ENCODE results near the gene SSC5D.
"Not testable (repeated sequence)": the region's sequence is repeated elsewhere in the genome, so short reads cannot be mapped to it uniquely, and the experiment has no call there.

Gene SSC5D

DNA sequence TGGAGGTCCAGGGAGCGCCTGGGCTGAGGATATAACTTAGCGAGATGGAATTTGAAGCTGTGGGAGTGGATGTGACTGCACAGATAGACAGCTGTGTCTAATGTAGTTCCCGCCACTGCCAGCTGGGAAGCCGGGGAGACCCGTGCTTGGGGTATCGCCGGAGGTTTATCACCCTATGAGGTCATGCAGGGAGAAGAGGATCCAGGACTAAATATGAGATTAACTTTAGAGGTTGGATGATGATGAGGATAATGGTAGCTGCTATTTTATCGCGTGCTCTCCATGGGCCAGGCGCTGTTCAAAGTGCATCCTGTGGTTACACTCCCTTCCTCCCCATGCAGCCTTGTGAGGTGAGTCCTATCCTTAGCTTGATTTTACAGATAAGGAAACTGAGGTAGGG is 19.9 kb downstream of the SSC5D start:
- DNase-seq: no peak

DNA sequence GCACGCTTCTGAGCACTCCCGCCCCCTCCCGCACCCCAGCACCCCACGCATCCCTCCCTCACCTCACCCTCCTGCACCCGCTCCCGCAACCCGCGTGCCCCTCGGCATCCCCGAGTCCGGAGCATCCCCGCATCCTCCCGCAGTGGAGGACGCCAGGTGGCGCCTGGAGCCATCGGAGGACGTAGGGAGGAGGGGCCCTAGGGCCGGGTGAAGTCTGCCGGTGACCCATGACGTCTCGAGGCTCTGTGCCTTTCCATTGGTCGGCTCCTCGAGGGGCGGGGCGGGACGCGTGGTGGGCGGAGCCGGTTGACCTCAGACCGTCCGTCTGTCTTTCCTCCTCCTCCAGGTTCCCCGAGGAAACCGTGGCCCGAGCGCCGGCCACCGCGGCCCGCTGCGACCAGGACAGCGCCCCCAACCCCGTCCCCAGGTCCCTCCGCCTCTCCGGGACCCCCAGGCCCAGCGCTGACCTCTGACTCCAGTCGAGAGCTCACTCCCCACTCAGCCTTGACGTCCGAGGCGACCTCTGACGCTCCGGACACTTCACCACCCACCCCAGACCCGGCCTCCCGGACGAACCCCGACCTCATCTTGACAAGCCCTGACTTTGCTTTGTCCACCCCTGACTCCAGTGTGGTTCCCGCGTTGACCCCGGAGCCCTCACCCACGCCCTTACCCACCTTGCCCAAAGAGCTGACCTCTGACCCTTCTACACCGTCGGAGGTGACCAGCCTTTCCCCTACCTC is 28.8 kb downstream of the SSC5D start:
- peak; percentile 83 for DNase-seq

DNA sequence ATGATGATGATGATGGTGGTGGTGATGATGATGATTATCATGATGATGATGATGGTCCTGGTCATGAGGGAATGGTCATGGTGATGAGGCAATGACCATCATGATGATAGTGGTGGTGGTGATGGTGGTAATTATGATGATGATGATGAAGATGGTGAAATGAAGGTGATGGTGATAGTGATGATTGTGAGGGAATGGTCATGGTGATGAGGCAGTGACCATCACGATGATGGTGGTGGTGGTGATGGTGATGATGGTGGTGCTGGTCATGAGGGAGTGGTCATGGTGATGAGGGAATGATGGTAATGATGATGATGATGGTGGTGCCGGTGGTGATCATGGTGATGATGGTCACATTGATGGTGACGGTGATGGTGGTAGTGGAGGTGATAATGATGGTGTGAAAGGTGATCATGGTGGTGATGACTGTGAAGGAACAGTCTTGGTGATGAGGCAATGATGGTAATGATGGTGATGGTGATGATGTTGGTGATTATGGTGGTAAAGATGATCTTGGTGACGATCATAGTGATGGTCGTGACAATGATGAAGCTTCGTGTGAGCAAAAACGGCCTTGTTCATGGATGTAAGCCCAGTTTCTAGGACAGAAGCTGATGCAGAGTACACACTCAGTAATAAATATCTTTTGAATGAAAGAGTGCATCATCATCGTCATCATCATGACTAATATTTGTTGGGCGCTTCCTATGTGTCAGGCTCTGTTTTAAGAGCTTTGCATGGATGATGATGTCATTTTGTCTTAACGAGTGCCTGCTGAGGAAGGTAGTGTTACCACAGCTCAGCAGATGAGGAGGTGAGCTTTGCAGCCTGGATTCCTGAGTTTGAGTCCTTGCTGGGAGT is 31.4 kb downstream of the SSC5D start:
- DNase-seq: no peak

DNA sequence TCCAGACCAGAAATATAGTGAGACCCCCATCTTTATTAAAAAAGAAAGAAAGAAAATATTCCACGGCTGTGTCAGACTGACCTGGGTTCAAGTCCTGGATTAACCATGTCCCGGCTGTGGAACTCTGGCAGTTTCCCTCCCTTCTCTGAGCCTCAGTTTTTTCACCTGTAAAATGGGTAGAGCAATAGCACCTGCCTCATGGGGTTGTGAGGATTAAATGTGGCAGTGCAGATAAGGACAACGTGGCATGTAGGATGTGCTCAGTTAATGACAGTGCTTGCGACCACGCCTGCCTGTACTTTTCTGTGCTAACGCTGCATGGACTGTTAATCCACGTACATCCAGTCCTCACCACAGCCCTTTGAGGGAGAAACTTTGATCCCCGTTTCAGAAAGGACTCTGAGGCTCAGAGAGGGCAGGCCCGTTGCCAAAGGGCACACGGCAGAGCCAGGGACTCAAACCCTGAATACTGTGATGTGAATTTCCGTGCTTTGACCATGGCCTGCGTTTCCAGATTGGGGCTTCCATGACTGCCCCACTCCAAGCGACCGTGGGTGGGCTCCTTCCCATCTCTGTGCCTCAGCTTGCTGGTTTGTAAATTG is 32.6 kb downstream of the SSC5D start:
- no peak for DNase-seq

DNA sequence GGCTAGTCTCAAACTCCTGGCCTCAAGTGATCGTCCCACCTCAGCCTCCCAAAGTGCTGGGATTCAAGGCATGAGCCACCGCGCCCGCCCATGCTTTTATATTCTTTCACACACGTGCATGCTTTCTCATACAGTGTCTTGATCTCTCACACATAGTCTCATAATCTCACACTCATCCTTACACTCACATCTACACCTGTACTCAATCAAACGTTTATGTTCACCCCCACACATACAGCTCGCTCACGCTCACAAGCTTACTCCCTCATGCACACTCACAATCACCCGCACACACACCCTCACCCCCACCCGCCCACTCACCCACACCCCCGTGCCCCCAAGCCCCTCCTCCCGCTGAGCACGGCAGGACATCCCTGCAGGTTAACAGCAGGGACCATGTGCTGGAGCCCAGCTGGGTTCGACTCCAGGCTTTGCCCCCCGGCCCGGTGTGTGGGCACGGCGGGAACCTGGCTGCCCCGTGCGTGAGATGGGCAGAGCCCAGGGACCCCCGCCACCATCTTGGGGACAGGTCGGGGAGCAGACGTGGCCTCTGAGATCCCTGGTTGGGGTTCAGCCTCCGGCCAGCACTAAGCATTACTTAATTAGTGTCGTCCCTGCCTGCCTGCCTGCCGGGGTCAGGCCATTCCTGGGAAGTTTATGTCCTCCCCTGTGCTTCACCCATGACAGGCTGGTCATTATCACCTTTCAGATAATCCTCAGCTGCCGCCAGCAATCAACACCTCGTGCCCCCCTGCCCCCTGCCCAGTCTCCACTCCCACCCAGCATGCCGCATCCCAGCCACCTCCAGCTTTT is 37.3 kb downstream of the SSC5D start:
- DNase-seq: no peak

DNA sequence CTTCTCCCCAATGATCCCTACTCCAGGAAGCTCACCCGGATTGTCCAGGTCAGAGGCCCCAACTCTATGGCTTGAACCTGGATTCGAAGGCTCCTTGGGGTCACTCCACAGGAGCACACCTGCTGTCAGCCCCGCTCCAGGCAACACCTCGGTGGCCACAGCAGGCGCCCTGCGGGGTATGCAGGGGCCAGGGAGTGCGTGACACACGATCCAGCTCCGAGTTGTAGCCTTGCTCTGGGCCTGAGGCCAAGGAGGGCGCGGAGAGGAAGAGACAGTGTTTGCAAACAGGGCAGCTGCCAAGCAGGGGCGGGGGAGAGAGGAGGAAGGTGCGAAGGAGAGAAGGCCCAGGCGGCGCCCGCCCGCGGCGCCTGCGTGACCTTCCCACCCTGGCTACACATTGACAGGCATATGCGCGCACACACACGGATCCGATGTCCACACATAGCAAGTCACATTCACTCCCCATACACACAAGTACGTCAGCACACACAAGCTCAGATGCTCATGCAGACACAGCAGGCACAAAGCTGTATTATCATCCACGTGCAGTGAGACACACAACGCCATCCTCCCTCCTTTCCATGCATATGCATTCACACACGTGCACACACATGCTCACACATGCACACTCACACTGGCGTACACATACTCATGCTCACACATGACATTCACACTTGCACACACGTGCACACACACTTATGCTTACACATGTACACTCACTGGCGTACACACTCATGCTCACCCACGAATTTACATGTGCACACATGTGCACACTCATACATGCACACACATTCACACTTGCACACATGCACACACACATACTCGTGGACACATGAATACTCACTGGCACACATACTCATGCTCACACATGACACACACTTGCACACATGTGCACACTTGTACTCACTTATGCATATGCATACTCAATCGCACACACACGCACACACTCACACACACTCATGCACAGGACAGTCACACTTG is 38.3 kb downstream of the SSC5D start:
- DNase-seq: peak; percentile 71

DNA sequence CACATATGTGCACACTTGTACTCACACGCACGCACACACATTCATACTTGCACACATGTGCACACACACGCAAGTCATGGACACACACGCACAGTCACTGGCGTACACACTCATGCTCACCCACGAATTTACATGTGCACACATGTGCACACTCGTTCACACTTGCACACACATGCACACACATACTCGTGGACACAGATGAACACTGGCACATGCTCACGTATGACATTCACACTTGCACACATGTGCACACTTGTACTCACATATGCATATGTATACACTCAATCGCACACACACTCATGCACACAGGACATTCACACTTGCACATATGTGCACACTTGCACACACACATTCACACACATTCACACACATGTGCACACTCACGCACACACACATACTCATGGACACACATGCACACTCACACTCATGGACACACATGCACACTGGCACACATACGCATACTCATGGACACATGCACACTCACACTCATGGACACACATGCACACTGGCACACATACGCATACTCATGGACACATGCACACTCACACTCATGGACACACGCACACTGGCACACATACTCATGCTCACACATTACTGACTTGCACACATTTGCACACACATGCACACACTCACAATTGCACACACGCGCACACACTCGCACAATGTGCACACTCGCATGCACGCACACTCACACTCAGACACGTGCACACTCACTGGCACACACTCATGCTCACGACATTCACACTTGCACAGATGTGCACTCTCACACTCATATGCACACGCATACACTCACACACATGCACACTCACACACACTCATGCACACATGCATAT is 39.2 kb downstream of the SSC5D start:
- no peak for DNase-seq

DNA sequence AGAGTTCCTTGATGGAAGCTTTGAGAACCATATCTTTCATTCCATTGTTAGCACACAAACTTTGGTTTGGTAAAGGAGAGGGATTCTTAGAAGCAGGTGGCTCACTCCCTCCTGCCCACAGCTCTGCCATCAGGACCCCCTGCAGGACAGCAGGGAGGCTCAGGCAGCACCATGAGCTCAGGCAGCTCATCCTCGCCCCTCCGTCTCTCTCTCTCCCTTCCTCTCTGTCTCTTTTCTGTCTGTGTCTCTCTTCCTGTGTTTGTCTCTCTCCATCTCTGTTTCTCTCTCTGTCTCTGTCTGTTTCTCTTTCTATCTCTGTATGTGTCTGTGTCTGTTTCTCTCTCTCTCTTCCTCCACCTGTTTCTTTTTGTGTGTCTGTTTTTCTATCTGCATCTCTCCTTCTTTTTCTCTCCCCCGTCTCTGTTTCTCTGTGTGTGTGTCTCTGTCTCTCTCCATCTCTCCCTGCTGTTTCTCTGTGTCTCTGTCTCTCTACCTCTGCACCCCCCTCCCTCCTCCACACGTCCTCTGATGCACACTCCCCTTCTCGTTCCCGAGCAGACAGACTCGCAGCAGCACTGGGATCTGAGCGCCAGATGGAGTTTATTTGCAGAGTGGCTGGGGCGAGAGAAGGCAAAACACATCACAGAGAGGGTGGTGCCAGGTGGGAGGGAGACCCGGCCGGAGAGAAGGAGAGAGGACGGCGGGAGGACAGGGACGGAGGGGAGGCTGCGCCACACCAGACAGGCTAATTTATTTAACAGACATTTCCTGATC is 40.0 kb downstream of the SSC5D start:
- DNase-seq: no peak

DNA sequence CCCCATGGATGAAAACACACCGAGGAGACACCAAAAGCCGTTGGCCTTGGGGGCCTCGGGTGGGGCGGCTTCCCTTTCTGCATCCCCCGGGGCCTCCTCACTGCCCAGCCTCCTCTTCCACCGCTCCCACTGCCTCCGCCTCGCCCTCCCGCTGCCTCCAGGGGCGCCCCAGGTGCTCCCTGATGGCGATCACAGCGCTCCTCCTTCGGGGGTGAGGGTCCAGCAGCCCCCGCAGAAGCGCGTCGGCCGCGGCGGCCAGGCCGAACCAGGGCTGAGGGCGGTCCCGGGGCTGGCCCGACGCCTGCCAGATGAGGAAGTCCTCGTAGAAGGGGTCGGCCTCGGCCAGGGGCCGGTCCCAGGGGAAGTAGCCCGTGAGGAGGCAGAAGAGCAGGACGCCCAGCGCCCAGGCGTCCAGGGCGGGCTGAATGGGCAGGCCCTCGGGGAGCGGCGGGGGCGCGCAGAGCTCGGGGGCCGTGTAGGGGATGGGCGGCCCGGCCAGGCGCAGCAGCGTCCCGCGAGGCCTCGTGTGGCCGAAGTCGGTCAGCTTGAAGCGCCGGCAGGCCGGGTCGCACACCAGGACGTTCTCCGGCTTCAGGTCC is 41.5 kb downstream of the SSC5D start:
- DNase-seq: no peak

DNA sequence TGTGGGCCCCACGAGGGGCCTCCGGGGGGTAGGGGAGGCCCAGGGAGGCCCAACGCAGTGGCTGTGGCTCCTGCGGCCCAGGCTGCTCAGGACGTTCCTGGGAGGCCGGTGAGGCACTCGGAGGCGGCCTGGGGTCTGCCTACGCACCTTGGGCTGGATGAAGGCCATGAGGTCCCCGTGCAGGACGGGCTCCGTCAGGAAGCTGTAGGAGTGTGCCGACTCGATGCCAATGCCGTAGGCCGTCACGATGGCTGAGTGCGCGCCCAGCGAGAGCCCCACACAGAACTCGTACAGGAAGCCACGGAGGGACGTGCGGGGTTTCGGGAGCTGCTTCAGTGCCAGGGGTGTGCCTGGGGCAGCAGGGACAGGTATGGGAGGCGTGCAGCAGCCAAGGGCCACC is 42.8 kb downstream of the SSC5D start:
- DNase-seq: no peak

DNA sequence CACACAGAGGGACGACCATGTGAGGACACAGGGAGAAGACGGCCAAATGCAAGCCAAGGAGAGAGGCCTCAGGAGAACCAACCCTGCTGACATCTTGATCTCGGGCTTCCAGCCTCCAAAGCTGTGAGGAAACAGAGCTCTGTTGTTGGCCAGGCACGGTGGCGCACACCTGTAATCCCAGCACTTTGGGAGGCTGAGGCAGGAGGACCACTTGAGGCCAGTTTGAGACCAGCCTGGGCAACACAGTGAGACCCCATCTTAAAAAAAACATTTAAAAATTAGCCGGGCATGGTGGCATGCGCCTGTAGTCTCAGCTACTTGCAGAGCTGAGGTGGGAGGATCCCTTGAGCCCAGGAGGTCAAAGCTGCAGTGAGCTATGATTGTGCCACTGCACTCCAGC is 46.0 kb downstream of the SSC5D start:
- DNase-seq: not testable (repeated sequence)

DNA sequence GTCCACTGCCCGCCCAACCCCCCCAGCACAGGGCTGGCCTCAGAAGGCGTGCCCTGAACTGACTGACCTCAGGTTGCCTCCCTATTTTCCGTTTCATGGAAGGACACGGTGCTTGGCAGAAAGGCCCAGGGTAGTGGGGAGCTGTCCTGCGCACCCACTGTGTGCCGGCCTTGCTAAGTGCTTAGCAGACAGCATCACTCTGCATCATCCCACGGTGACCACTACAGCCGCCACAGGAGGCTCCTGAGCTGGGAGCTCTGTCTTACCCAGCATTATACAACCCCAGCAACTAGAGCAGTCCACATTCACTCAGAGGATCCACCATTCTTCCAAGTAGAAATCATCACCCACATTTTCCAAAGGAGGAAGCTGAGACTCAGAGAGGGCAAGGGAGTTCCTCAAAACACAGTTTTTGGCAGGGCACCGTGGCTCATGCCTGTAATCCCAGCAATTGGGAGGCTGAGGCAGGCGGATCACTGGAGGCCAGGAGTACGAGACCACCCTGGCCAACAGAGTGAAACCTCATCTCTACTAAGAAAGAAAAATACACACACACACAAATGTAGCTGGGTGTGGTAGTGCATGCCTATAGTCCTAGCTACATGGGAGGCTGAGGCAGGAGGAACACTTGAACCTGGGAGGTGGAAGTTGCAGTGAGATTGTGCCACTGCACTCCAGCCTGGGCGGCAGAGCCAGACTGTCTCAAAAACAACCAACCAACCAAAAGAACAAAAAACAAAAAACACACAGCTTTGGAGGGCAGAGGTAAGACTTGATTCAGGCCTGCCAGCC is 47.1 kb downstream of the SSC5D start:
- no peak for DNase-seq

DNA sequence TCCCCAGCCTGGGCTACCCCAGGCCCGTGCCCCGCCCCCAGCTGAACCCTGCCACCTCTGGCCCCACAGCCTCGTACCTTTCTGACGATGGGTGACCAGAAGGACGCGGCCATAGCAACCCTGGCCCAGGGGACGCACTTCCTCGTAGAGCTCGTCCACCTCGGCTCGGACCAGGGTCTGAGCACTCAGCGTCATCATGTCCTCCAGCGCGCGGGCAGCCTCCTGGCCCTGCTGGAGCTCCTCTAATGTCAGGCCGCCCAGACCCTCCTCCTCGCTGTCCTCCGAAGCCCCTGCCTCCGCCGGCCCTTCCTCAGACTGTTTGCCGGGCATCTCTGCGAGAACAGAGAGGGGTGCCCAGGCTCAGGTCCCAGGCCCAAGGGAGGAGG is 47.7 kb downstream of the SSC5D start:
- DNase-seq: no peak

DNA sequence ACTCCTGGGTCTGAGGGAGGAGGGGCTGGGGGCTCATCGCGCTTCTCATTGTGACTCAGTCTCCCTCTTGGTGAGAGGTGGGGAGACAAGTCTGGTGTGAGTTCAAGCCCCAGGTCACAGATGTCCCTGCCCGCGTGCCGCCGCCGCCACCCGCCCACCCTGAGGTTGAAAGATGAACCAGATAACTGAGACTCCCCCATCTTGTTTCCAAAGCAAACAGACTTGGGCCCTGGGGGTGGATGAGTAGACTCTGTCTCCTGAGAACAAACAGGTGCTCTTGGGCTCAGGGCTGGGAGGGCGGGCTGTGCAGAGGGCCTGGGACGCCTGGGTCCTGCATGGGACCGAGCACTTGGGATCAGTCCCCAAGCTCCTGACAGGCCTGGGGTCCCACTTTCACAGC is 48.1 kb downstream of the SSC5D start:
- no peak for DNase-seq

DNA sequence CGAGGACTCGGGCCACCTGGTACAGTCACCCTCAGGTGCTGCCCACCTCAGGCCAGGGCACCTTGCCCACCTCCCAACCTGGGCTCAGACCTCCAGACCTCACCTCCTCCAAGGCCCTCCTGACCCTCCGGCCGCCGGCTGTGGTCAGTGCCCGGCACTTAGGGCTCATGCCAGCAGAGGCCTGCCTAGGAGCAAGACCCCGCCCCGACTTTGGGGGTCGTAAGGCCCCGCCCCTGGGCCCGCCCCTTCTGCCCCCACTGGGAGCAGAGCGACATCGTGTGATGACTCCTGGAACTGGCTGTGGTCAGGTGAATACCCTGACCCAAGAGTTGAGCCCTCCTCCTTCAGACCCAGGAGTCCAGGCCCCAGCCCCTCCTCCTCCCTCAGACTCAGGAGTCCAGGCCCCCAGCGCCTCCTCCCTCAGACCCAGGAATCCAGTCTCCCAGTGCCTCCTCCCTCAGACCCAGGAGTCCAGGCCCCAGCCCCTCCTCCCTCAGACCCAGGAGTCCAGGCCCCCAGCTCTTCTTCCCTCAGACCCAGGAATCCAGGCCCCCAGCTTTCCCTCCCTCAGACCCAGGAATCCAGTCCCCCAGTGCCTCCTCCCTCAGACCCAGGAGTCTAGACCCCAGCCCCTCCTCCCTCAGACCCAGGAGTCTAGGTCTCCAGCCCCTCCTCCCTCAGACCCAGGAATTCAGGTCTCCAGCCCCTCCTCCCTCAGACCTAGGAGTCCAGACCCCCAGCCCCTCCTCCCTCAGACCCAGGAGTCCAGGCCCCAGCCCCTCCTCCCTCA is 48.9 kb downstream of the SSC5D start, which contains the start of gene SBK2:
Gene SBK2 (minus strand): TSS at position 183 of the 790 bp plus-strand sequence. CDS start 839 bp downstream, outside the sequence.
- no peak for DNase-seq

DNA sequence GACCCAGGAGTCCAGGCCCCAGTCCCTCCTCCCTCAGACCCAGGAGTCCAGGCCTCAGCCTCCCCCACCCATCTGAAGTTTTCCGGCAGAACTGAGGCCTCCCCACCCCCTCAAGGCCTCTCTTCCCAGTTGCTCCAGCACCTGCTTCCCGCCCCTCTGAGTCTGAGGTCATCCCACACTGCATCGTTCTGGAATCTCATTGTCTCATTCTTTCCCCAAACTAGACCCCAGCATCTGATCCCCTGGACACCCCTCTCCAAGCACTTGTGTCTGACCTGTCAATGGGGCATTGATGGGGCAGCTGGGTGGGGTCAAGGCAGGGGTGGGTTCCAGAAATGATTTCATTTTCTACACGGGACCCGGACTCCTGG is 49.5 kb downstream of the SSC5D start:
- no peak for DNase-seq

DNA sequence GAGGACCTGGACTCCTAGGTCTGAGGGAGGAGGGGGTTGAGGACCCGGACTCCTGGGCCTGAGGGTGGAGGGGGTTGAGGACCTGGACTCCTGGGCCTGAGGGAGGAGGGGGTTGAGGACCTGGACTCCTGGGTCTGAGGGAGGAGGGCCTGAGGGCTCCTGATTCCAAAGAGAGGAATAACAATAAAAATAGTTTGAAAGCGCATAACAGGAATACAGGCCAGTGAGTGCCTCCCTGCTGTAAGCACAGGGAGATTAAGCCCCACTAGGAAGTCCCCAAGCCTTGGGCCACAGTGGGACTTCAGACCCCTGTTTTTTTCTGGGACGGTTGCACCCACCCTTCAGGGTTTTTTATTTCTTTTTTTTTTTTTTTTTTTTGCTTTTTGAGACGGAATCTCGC is 49.9 kb downstream of the SSC5D start:
- DNase-seq: no peak
